LHCN-M2 (cell line): ENCODE results near the gene PNMA1. TPM values are rescaled to one million over a fixed set of nuclear protein-coding genes. Genes with fewer than 3 reads are reported as not detected.

Experiments
- DNase-seq: peaks from one replicate; pipeline ENCODE4 v3.0.0-alpha.2; 2012; ENCODE audit warnings: low read depth
- total RNA-seq: library from RNA; depleted of rRNA; stranded (reverse); fragments of >200 nt; gene quantifications from 2 replicates; pipeline ENCODE4 v1.2.3, GENCODE V29; 2014

PNMA1 gene
- total RNA-seq, 1 experiment from 2014 or later: 22.0 TPM

GRCh38 chr14:73751157-73751691 is 37.0 kb upstream of the PNMA1 start:
- DNase-seq: no peak

GRCh38 chr14:73750531-73750901 is 36.3 kb upstream of the PNMA1 start:
- no peak for DNase-seq

DNA sequence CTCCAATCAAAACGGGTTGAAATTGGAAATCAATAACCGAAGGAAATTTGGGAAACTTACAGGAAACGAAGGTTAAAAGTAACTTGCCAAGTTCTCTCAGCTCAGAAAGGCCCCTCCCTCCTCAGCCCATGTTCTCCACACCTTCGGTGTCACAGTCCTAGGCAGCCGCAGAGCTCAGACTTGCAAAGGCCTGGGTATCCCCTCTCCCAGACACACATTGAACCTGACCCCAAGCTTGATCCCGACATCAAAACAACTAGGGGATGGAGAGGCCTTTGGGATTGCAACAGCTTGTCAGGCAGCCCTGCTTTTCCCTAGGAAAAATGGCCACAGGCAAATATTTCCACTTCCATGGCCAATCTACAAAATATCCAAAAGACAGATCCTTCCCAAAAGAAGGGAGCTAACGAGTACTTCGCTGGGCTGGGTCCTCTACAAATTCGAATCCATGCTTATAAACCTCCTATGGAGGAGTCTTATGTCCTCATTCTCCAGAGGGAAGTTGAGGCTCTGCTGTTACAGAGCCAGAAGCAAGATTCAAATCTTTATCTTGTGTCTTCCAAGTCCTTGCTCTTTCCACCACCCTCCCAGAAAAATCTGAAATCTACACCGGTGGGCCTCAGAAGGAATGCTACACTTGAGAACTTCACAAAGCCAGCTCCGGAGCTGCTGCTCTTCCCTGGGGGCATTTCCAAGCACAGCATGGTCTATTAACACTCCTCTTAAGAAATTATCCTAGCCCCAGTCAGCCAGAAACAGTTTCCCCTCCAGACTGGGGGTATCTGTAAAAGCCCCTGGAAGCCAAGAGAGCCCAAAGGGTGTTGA is 35.7 kb upstream of the PNMA1 start:
- DNase-seq: no peak

DNA sequence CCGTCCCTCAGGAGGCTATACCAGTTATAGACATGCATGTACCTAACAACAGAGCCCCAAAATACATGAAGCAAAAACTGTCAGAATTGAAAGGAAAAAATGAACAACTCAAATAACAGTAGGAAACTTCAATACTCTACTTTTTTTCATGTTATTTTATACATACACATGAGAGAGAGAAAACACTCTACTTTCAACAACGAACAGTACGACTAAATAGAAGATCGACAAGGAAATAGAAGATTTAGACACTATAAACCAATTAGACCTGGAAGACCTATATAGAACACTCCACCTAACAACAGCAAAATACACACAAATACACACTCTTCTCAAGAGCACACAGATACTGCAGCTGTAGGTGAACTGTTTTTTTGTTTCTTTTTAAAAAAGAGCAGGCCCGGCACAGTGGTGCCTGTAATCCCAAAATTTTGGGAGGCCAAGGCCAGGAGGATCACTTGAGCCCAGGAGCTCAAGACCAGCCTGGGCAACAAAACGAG is 34.7 kb upstream of the PNMA1 start:
- no peak for DNase-seq

- DNase-seq: no peak
These were observed 33.4 kb upstream of the PNMA1 start for GRCh38 chr14:73747379-73748211.

GRCh38 chr14:73746520-73747378 is 32.6 kb upstream of the PNMA1 start:
- DNase-seq: no peak

DNA sequence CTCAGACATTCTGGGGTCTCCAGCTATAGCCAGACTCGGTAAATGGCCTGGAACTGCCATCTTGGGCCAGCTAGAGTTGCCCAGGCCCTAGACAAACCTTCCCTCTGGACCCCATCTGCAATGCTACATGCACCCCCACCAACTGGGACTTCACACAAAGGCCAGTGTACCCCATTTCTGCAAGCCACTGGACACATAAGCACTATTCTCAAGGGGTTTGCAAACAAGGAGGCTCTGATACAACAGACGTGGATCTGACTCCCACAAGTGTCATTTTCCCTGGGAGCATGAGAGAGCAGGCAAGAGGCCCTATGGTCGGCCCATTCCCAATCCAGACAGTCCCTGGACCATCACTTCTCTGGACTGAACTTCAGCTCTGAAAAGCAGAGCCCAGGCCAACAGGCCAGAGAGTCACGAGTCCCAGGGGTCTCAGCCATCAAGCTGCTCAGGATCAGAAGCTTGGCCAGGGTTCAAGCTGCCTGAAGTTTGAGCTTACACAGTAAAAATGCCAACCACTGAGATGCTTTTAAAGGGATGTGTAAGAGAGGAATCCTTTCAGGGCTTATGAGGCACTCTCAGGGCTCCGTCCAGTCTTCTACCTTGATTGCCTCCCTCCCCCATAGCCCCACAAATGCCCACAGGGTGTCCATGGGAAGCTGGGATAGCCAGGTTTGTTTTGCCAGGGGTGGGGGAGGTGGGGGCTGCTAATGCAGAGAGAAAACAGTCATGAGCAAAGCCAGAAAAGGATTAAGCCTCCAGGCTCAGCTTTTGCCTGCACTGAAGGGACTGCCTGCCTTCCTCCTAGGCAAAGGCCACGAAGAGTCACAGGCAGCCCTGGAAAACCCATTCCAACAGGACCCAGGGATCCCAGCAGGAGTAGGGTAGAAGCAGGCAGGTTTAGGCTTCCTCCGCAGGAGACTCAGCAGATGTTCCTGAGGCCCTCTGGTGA is 31.7 kb upstream of the PNMA1 start:
- no peak for DNase-seq

DNA sequence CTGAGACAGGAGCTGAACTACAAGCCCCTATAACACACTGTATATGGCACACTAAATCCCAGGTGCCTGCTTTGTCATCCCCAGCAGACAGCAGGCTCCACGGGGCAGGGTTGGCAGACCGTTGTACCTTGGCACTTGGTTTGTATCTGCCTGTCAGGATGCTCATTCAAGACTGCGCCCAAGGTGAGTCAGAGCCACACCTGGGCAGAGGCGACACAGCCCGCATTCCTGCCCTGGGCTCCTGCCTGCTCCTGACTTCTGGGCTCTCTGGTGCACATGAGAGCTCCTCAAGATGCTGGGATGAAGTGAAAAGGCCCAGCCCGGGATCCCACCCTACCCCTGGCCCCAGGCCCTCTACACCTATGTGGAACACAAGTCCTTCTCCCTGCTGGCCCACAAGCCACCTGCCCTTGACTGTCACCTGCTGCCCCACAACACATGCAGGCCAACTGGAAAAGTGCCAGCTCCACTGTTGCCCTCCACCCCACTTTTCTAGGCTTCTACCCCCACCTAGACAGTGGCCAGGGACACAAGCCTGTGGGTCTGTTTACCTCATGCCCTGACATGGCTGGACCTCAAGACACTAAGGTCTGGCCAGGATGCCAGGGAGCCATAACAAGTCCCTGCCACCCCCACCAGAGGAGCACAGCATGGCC is 30.8 kb upstream of the PNMA1 start:
- DNase-seq: no peak

- DNase-seq: peak; percentile 36
These were observed 30.1 kb upstream of the PNMA1 start for GRCh38 chr14:73744175-73744867.

DNA sequence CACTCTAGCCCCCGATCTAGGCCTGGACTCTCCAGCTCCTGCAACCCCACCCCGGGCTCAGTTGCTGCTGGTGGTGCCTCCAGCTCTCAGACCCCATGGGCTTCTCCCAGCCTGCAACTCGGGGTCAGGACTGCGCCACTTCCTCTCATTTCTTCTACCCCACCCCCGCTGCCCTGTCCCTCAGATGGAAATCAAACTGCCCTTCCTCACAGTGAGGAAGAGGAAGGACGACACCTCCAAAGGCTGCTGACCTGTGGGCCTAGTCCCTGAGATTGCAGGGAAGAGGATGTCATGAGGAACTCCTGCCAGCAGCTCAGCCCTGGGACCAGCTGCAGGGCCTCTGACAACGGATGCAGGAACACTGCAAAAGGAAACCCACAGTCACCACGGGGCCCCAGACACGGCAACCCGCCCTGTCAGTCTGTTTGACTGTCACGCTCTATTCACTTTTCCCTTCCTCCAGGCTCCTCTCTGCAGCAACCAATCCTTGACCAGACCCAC is 29.3 kb upstream of the PNMA1 start:
- DNase-seq: peak; percentile 39

GRCh38 chr14:73742520-73743238 is 28.5 kb upstream of the PNMA1 start:
- DNase-seq: no peak

GRCh38 chr14:73741876-73742519 is 27.8 kb upstream of the PNMA1 start:
- DNase-seq: peak; percentile 44

DNA sequence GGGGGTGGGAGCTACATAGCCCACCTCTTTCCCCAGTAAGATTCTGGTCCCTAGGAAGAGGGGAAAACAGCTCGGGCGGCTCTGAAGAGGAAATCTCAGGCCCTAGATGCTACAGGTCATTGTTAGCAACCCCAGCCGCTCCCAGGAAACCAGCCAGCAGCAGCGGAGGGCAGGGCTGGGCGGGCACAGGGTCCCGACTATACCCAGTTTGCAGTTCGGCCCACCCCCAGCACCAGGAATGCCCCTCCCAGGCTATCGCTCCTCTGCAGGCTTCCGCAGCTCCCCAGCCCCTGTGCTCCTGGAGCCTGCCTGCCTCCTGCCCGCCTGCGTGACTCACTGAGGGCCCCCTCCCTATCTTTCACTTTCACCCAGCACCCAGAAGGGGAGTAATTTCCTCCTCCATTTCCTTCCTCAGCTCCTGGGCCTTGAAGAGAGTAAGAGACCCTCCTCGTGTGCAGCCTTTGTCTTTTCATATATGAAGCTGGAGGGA is 27.2 kb upstream of the PNMA1 start:
- DNase-seq: peak; percentile 73

DNA sequence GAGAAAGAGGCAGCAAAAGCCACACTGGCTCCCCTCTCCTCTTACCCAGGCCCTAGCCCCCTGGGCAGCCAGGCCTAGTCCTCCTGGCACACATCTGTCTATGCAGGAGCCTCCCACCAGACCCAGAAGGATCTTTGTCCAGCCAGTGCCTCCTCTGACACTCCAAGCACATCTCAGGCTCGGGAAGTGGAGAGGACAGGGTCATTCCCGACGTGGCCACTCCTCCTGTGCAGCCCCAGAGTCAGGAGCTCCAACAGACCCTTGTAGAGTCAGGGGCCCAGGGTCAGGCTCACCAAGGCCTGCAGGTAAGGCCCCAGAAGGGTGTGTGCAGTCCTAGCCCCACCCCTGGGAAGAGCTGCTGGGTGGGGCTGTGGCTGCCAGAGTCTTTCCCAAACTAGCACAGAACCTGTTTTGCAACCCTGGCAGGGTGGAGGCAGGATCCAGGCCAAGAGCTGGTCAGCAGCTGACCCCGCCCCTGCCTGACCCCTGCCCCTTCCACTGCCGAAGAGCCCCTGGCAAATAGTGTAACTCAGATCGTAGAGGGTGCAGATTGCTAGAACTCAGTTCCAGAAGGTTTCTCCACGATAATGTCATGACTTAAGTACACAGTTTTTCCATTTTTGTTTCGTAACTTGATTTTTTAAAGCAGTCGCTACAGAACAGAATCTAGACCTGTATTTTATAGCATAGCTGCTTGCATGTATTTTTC is 26.6 kb upstream of the PNMA1 start:
- peak; percentile 36 for DNase-seq

GRCh38 chr14:73739899-73740617 is 25.9 kb upstream of the PNMA1 start:
- DNase-seq: no peak
